Activated CD8-positive, alpha-beta memory T cell treated with anti-CD3 and anti-CD28 coated beads for 4 hours (primary cell): Measurements from ENCODE around the gene PLIN5.
"Not testable (repeated sequence)": the region's sequence is repeated elsewhere in the genome, so short reads cannot be mapped to it uniquely, and the experiment has no call there.

ENCODE experiments used
- DNase-seq, 2 donors: peaks; one replicate each; pipeline ENCODE4 v3.0.0-alpha.2; 2020; ENCODE audit warnings: low read depth in 2 of 2

Gene PLIN5

DNA sequence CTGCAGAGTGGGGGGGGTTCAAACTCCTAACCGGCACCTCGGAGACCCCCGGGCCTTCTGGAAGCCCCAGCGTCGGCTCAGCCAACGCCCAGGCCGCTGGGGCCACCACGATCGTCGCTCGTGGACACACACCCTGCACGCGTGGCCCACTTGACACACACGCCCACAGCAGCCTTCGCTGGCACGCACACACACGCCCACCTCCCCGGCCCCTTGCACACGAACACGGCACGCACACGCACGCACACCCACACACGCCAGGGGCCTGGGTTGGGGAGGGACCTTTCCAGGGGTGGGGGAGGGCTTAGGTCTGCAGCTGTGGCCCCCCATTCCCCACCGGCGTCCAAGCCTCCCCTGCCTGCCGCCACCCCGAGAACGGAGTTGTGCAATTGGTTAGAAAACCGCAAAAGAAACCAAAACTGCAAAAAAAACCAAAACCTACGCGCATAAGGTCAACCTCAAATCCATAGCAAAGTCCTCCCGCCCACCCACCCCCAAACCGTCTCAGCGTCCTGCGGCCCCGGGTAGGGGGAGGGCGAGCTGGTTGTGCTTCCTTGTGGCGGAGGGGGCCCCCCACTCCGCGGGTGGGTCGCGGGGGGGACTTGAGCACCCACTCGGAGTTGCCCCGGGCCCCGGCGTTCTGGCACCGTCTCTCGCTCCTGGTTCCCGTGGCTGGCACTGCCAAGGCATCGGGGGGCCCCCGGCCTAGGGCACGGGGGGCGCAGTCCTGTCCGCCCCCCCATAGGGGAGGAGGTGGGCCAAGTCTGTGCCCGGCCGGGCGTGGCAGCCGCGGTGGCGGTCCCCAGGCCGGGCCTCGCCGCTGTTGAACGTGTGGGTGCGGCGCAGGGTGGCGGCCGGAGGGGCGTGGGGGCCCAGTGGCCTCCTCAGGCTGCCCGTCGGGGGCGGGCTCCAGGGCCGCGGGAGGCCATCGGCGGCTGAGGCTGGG lies 8.1 kb upstream of the PLIN5 start:
- no peak for DNase-seq

GRCh38 chr19:4541806-4542145 lies 6.8 kb upstream of the PLIN5 start:
- not testable (repeated sequence) for DNase-seq

DNA sequence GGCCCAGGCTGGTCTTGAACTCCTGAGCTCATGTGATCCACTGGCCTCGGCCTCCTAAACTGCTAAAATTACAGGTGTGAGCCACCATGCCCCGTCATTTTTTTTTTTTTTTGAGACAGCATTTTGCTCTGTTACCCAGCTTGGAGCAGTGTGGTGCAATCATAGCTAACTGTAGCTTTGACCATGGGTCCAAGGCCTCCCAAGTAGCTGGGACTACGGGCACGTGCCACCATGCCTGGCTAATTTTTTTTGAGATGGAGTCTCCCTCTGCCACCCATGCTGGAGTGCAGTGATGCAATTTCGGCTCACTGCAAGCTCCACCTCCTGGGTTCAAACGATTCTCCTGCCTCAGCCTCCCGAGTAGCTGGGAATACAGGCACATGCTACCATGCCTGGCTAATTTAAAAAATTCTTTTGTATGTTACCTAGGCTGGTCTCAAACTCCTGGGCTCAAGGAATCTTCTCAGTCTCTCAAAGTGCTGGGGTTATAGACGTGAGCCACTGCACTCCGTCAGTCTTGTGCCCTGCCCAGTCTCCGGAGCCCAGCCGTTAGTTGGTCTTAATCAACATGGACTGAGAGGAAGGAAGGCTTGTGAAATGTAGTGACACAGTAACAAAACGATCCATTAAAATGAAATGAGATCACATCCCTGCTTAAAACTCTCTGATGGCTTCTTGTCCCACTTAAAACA lies 6.2 kb upstream of the PLIN5 start:
- no peak for DNase-seq

DNA sequence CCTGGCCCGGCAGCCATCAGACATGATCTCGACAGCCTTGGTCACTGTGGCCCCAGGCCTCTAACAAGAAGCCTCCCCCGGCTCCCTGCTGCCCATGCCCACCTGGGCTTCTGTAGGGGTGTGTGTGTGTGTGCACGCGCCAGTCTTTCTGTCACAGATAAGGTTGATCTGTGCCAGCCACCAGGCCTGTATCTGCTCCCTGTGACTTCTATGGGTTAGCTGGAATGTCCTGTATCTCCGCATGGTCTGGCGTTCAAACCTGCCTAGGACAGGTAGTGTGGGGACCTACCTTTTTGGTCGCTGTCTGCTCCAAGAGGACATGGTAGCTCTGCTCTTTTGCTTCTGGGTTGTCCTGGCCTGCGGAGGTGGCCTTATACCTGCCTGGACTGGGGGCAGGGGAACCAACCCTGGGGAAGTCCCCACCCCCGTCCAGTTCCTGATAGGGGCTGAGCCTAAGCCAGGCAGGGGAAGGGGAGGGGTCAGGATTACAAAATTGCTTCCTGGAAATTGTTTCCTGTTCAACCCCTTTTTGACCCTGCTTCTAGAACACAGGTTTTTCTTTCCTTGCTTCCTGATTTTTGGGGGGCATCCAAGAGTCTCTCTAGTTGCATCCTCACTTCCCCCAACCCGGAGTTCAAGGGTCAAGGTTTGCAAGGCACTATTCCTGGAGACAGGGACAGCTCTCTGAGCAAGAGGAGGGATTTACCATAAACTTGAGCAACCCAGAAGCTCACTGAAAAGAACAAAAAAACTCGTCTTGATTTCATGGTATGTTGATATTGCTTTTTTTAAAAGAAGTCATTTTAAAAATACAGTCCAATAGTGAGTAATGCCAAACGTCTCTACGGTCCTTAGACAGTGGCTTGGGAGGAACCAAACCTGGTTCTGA lies 4.9 kb upstream of the PLIN5 start, which contains the start of gene LRG1:
Gene LRG1 (minus strand): TSS at position 344 of the 889 bp plus-strand sequence. CDS start 23 bp downstream, at position 321.
- no peak for DNase-seq

GRCh38 chr19:4539169-4539692 lies 4.2 kb upstream of the PLIN5 start:
- no peak for DNase-seq

DNA sequence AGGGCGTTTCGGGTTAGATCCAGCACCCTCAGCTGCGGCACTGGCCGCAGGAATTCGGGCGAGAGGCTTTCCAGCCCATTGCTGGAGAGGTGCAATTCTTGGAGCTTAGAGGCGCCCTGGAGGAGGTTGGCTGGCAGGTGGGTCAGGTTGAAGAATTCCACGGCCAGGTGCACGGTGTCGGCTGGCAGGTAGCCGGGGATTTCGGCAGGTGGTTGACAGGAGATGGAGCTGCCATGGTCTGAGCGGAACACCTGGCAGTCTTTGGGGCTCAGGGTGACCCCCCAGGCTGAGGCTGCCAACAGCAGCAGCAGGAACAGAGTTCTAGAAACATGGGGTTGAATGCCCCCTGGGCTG lies 3.6 kb upstream of the PLIN5 start:
- DNase-seq: no peak

- DNase-seq: no peak
These were observed 3.1 kb upstream of the PLIN5 start for GRCh38 chr19:4537953-4538600.

DNA sequence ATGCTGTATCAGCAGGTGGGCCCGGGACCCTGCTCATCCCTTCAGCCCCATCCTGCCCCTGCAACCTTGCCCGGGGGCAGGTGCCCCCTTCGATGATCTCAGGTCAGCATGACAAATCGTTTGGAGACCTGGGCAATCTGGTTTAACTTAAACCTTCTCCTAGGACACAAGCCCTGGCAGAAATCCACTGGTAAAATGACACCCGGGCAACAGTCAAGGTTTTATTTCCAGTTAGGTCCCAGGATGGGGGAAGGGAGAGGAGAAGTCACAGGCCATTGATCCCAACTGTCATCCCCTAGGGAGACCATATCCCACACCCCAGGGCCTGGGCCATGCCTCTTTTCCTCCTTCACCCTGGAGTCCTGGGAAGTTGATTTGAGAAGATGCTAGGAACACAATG lies 1.8 kb upstream of the PLIN5 start:
- no peak for DNase-seq

DNA sequence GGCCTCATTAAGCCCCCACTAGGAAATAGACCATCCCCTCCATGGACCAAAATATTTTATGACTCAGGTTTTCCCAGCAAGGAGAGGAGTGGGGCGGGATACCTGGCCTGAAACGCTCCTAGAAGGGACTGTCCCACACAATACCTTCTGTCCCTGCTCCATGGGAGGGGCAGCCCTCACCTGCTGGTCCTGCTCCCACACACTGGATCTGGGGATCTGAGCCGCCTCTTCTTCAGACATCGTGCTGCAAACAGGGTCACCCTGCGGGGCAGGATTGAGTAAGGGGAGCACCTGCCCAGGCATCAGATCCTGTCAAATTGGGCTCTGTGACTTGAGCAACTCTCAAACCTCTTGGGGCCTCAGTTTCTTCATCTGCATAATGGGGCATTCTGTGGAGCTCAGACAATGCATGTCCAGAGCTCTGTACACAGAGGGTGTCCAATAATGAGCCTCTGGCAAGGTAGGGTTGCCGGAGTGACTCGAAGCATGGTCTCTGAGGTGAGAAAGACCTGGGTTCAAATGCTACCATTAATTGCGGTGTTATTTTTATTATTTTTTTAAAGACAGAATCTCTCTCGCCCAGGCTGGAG lies 1.1 kb downstream of the PLIN5 start:
- DNase-seq: no peak

DNA sequence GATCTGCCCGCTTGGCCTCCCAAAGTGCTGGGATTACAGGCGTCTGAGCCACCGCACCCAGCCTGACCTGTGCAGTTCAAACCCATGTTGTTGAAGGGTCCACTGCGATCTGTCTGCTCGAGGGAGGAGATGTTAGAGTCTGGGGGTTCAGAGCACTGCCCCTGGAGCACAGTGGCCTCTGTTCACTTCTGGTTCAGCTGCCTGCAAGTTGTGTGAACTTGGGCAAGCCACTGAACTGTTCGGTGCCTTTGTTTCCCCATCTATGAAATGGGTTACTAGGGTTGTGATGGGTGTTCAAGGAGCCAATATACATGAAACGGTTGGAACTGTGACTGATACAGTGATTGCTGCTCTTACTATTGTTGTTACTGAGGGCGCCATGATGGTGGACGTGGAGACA lies 1.7 kb downstream of the PLIN5 start:
- no peak for DNase-seq

DNA sequence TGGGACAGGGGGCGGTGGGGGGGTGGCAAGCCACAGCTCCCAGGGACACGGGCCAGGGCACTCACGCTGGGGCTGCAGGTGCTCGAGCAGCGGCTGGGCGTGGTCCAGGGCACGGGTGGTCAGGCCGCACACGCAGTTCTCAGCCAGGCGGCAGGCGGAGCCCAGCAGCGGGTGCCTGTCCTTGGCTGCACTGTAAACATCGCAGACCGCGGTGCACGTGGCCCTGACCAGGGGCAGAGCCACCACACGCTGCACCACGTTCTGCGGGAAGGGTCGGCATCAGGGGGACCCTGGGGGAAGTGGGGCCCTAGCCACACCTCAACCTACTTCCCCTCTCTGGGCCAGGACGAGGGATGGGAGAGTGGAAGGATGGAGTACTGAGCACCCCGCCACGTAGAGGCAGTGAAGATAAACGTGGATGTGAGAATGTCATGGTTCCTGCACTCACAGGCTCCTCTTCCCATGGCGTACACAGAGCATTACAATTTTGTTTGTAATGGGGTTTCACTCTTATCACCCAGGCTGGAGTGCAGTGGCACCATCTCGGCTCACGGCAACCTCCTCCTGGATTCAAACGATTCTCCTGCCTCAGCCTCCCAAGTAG lies 3.4 kb downstream of the PLIN5 start:
- no peak for DNase-seq

DNA sequence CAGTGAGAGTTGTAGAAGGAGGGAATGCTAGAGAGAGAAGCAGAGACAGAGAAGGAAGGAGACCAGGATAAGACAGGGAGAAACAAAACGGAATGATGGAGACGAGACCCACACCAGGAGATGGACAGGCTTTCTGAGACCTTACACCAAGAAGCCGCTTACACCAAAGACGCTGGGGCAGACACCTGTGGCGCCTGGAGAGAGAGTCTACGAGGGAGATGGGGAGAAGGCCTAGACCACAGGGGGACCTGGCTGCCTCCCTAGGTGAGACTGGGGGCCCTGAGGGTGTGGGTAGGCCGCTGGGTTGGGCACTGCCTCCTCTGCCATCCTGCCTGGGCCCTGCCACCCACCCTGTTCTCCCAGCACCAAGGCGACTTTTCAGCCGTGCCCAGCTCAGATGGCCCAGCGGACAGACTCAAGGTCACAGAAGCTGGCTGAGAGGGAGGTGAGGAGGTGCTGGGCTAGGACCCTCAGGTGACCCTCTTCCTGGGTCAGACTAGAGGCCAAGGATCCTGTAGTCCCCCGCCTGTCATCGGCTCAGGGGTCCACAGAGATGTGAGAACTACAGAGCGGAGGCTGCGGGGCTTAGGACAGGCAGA lies 5.0 kb downstream of the PLIN5 start:
- DNase-seq: no peak

GRCh38 chr19:4528843-4529242 lies 6.2 kb downstream of the PLIN5 start:
- no peak for DNase-seq

DNA sequence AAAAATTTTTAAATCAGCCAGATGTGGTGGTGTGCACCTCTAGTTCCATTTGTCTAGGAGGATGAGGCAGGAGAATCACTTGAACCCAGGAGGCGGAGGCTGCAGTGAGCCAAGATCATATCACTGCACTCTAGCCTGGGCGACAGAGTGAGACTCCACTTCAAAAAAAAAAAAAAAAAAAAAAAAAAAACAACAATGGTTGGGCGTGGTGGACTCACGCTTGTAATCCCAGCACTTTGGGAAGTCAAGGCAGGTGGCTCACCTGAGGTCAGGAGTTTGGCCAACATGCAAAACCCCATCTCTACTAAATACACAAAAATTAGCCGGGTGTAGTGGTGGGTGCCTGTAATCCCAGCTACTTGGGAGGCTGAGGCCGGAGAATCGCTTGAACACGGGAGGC lies 7.6 kb downstream of the PLIN5 start:
- DNase-seq: not testable (repeated sequence)

DNA sequence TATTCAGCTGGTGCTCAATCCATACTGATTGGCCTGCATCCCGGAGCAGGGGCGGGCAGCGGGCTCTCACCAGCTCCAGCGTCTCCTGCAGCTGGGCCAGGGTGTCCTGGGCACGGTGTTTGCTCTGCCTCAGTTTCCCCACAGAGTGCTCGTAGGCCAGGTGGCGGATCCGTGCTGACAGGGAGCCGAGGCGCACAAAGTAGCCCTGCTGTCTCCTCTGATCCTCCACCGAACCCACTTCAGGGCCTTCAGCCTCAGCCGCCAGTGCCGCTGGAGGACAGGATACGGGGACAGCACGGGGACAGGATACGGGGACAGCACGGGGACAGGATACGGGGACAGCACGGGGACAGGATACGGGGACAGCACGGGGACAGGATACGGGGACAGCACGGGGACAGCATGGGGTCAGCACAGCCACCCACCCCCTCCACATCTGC lies 9.4 kb downstream of the PLIN5 start:
- DNase-seq: no peak

DNA sequence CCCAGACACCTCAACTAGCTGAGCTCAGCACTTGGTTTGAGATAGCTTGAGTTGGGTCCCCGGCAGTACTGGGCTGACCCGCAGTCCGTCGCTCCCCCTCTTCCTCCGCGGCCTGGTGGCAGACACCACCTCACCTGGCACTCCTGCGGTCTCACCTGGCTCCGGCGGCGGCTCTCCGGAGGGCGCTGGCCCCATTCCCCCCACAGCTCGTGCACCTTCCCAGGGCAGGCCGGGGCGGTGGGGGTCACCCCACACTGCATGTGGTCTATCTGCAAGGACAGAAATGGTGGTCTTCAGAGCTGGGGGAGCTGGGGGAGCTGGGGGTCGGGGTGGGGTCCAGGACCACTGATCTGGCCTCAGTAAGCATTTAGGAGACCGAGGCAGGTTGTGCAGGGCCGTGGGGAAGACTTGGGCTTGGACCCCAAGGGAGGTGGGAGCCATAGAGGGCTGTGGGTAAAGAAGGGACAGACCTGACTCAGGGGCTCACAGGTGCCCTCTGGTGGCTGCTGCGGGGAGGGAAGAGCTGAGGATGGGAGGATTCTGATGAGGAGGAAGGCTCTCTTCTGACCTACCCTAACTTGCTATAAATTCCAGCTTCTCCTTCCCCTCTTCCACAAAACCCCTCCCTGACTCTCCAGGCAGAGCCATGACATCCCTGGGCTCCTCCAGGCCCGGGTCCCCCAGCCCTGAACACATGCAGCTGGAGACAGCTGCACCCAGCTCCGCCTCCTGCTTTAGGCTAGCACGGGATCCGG lies 10.0 kb downstream of the PLIN5 start:
- peak; percentile 32 to 35 for DNase-seq

DNA sequence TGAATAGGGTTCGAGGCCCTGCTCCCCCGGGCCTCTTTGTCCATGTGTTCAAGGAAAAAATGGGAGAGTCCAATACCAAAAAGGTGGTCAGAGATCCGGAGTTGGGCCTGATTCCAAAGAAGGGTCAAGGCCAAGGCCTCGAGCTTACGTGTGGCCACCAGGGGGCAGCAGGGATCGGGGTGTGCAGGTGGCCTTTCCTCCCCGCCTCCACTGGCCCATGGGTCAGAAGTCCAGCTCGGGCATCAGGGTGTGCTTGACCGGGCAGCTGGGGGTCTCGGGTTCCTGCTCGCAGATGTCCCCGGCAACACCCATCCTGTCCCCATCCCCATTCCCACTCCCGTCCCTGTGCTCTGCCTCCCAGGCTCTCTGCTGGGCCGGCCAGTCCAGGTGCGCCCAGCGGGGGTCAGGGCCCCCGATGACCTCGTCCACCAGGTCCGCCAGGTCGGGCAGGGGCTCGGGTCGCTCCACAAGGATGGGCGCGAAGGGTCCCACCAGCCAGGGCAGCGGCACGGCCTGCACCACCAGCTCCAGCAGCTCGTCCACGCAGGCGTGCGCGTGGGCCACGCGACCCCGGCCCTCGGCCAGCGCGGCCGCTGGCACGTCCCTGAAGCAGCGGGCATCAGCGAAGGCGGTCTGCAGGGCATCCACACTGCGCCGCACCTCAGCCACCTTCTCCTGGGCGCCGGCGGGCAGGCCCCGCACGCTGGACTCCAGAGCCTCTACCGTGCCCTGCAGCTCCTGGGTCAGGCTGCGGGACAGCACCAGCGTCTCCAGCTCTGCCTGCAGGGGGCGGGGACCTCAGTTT lies 11.5 kb downstream of the PLIN5 start:
- no peak for DNase-seq

GRCh38 chr19:4522291-4523002 lies 12.6 kb downstream of the PLIN5 start:
- no peak for DNase-seq
